HCT116 (cell line): ENCODE results near the gene TMEM121.

Source experiments
- CTCF ChIP-seq, 3 experiments: fragments of 200-600 bp in 1 of 3; sonication (generic) in 1 of 3; IDR thresholded peaks in 2 of 3; conservative IDR thresholded peaks in 1 of 3; 2 replicates each; pipeline ENCODE4 v1.5.1; 2012 to 2017; ENCODE audit warnings: low read depth in 2 of 3, low read length in 2 of 3, antibody characterized with exemption in 1 of 3, borderline replicate concordance in 1 of 3, control low read depth in 1 of 3, mild to moderate bottlenecking in 1 of 3, mixed read lengths in 1 of 3, mixed run types in 1 of 3, moderate library complexity in 1 of 3; ENCODE audit not compliant: insufficient read depth in 1 of 3
- TCF7L2 ChIP-seq: IDR thresholded peaks from 2 replicates; pipeline ENCODE4 v1.7.0; 2011; ENCODE audit warnings: borderline replicate concordance, inconsistent platforms; ENCODE audit not compliant: insufficient read depth, insufficient read length; ENCODE audit errors: extremely low read depth

- TF ChIP-seq TCF7L2 (no peak), CTCF (IDR thresholded peaks at IDR 0.05 in 2 of 3, conservative IDR thresholded peaks at IDR 0.05 in 1 of 3; ENCODE audit: borderline replicate concordance in 1 of 3, insufficient read depth in 1 of 3, low read depth in 2 of 3, low read length in 2 of 3) (peak in 1 of 3 experiments; percentile 8; a peak in 2 of 6 replicates)
Observed at GRCh38 chr14:105485739-105486162, 40.6 kb upstream of the TMEM121 start.
